Ovary (tissue), 3 donors: ENCODE data around the gene LRRTM4.

Source experiments
- EP300 ChIP-seq: sonication (generic); formaldehyde crosslinking; IDR thresholded peaks from one replicate; pipeline ENCODE4 v1.6.1; 2017; ENCODE audit warnings: antibody characterized with exemption
- POLR2A ChIP-seq: fragments of 450-650 bp; IDR thresholded peaks from one replicate; pipeline ENCODE4 v1.6.1; 2017; ENCODE audit warnings: antibody characterized with exemption, mild to moderate bottlenecking, moderate library complexity
- TF ChIP-seq, protein P1 (sequence below), 3 donors: fragments of 450-650 bp in 2 of 3; fragments of 200-600 bp in 1 of 3; IDR thresholded peaks; one replicate each; pipeline versions ENCODE4 v1.5.1 to v1.8.0; 2016 to 2022; ENCODE audit warnings: antibody characterized with exemption in 3 of 3, mild to moderate bottlenecking in 1 of 3
- donor health status: DM: no; HTN: no; CAD: no.

GRCh38 chr2:77199411-77199810 lies 322.8 kb downstream of the LRRTM4 start:
- TF ChIP-seq, protein P1, sequence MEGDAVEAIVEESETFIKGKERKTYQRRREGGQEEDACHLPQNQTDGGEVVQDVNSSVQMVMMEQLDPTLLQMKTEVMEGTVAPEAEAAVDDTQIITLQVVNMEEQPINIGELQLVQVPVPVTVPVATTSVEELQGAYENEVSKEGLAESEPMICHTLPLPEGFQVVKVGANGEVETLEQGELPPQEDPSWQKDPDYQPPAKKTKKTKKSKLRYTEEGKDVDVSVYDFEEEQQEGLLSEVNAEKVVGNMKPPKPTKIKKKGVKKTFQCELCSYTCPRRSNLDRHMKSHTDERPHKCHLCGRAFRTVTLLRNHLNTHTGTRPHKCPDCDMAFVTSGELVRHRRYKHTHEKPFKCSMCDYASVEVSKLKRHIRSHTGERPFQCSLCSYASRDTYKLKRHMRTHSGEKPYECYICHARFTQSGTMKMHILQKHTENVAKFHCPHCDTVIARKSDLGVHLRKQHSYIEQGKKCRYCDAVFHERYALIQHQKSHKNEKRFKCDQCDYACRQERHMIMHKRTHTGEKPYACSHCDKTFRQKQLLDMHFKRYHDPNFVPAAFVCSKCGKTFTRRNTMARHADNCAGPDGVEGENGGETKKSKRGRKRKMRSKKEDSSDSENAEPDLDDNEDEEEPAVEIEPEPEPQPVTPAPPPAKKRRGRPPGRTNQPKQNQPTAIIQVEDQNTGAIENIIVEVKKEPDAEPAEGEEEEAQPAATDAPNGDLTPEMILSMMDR (IDR thresholded peaks at IDR 0.05): no peak
- no peak for TF ChIP-seq POLR2A
- no peak for TF ChIP-seq EP300
